ENCODE measurements around the gene KLK7. TPM values are rescaled to one million over a fixed set of nuclear protein-coding genes. Genes with fewer than 3 reads are reported as not detected.

KLK7 gene
- not detected in 2 replicates for total RNA-seq

GRCh38 chr19:50983625-50984292, at the start of gene KLK7:
Gene KLK7, minus strand, starts transcription at chr19:50983917. Its CDS starts 1,518 bp downstream, at chr19:50982399.

DNA sequence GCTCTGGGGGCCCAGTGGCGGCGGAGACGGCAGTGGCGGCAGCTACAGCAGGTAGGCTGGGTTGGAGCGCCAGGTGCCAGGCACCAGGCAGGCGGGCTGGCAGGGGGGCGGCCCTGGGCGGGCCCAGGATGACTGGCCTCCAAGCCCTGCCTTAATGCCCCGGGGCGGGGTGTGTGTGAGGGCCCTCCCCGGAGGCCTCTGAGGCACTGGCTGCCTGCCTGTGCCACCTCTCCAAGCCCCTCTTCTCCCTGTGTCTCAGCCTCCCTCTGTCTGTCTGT, 42.8 kb upstream of the KLK7 start, which contains the start of gene KLK11:
KLK11 (minus strand) TSS at position 63 of the 278 bp plus-strand sequence. CDS start 985 bp downstream, outside the sequence.

DNA sequence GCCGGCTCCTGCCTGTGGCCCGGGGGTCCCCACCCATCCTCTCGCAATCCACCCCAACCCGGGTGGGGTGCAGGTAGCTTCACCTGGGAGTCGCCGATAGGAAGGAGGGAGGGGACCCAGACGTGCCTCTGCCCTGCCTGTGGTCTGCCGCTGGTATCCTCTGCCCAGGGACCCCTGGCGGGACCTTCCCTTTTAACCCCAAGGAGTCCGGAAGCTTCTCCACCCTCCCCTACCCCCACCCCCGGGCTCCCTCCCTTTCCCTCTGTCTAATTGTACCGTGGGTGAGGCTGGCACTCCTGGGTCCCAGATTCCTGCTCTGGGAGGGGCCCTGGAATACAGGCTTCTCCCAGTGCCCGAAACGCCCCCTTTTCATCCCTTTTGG, 35.8 kb upstream of the KLK7 start, which contains the start of gene KLK10:
KLK10 (minus strand) TSS at position 166 of the 382 bp plus-strand sequence. CDS start 579 bp downstream, outside the sequence.

GRCh38 chr19:51001515-51001914, 17.8 kb upstream of the KLK7 start, which contains the start of gene KLK8:
Gene KLK8, minus strand, starts transcription at chr19:51001604. Its CDS starts 437 bp downstream, at chr19:51001167.

DNA sequence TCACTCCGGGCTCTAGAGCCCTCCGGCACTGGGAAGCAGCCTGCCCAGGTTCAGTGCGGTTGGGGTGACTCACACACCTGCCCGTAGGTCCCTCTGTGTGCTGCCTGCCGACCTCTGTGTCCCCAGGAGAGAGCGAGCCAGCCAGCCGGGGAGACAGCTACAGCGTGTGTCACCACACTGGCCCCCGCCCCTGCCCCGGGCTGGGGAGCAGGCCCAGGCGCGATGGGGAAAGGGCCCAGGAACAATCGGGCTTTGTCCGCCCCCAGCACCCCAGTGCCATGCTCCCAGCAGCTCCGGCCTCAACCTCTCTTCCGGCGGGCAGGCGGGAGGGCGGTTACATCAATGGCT, 14.3 kb downstream of the KLK7 start, which contains the start of gene KLK6:
KLK6 (minus strand) TSS at position 179 of the 348 bp plus-strand sequence. CDS start 1,487 bp downstream, outside the sequence.

DNA sequence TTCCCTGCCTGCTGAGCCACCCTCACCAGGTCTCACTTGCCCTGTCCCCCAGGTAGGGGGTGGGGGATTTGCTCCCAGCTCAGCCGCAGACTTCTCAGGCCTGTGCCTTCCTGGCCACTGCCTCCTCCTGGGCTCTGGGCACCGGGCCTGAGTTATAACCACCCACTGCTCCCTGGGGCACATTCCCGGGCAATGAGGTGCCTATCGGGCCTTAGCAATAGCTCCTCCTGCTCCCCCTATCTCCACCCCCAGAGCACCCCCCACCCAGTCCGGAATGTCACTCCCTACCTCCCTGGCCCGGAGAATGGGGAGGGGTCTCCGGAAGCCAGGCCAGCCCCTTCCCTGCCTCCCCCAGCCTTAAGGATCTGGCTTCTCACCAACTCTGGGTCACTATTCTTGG, 30.8 kb downstream of the KLK7 start, which contains the start of gene KLK5:
KLK5 (minus strand) TSS at position 129 of the 400 bp plus-strand sequence. CDS start 381 bp downstream, outside the sequence.

Other genes with a start within 250 kb of the KLK7 start
- not detected in 2 replicates for gene GPR32, start 213.5 kb downstream of the KLK7 start, total RNA-seq
- gene ACP4, start 193.5 kb downstream of the KLK7 start, total RNA-seq = not detected in 2 replicates
- gene KLK1, start 160.1 kb downstream of the KLK7 start, total RNA-seq = 0.37 TPM in 1 of 2 replicates, not detected in the other
- not detected in 2 replicates for gene KLK15, start 150.3 kb downstream of the KLK7 start, total RNA-seq
- gene KLK3, start 129.0 kb downstream of the KLK7 start, total RNA-seq = not detected in 2 replicates
- gene KLK2, start 110.5 kb downstream of the KLK7 start, total RNA-seq = 0.37 TPM in 1 of 2 replicates, not detected in the other
- gene KLK4, start 72.5 kb downstream of the KLK7 start, total RNA-seq = not detected in 2 replicates
- gene KLK5, start 30.9 kb downstream of the KLK7 start, total RNA-seq = not detected in 2 replicates
- not detected in 2 replicates for gene KLK6, start 14.3 kb downstream of the KLK7 start, total RNA-seq
- not detected in 2 replicates for gene KLK8, start 17.7 kb upstream of the KLK7 start, total RNA-seq
- not detected in 2 replicates for gene KLK10, start 35.8 kb upstream of the KLK7 start, total RNA-seq
- not detected in 2 replicates for gene KLK11, start 42.7 kb upstream of the KLK7 start, total RNA-seq
- gene KLK12, start 51.1 kb upstream of the KLK7 start, total RNA-seq = not detected in 2 replicates
- gene KLK13, start 81.2 kb upstream of the KLK7 start, total RNA-seq = not detected in 2 replicates
- not detected in 2 replicates for gene KLK14, start 99.0 kb upstream of the KLK7 start, total RNA-seq
- gene CTU1, start 124.5 kb upstream of the KLK7 start, total RNA-seq = 7.6 and 7.7 TPM in 2 replicates
- gene SIGLEC9, start 141.0 kb upstream of the KLK7 start, total RNA-seq = under 0.01 TPM in 1 of 2 replicates, not detected in the other
- gene SIGLEC7, start 158.4 kb upstream of the KLK7 start, total RNA-seq = not detected in 2 replicates
- not detected in 2 replicates for gene CD33, start 241.2 kb upstream of the KLK7 start, total RNA-seq

Measured in subcutaneous preadipocyte (primary cell).